ENCODE measurements around the gene CAPN2.
A peak's percentile ranks its signal among the peaks of the same experiment; 100 is the strongest.

CAPN2 gene

GRCh38 chr1:223712194-223712849 lies at the start of gene CAPN2:
Gene CAPN2 (plus strand): TSS chr1:223712539. CDS start chr1:223712641, 102 bp downstream.
- peak; percentile 73 for DNase-seq (ENCODE audit: low spot score)

- no peak for DNase-seq (ENCODE audit: low spot score)
Observed at GRCh38 chr1:223662943-223663342, 49.4 kb upstream of the CAPN2 start.

DNA sequence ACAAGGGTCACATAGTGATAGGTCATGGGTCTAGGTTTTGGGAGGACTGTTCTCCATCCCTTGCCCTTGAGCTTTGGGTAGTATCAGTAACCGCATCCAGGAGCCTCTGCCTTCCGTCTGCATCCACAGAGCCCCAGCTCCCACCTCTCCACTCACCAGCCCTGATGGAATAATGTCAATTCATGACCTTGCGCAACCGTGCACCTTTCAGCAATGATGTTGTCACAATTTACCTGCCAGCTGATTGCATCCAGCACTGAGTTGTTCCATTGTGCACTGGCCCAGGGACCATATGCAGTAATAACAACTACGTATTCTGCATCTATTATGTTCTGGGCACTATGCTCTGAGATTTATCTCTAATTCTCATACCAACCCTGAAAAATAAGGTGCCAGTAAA lies 48.2 kb upstream of the CAPN2 start:
- DNase-seq (ENCODE audit: low spot score) = no peak

DNA sequence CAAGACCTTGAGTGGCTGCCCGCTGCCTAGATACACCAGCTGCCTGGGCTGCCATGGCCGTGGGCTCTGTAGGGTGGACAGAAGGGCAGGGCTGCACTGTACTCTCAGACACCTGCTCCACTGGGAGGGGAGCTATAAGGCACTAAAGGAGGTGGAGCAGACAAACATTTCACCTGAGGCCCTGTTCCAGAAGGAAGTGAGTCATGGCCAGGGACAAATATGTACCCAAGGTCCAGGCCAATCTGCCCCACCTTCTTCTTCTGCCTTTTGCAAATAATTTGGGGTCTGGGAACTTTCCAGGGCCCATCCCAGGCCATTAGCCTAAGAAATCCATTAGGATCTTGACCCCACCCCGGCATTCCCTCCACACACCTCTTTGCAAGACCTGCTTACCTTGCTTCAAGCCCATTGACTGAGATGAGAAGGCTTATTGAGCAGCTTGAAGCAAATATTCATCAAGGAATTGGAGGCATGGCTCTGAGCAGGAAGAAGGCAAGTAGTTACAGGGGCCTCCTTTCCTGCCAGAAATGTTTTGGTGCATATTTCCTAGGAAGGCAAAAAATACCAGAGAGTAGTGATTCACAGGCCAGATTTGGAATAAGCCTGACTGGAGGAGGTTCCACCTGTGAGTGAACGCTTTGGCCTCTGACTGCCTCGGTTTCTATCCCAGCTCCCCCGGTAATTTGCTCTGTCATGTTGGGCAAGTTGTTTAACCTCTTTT lies 46.6 kb upstream of the CAPN2 start, which contains the start of gene CAPN8:
Gene CAPN8 (minus strand): TSS at position 110 of the 721 bp plus-strand sequence. CDS start 55 bp downstream, at position 55.
- DNase-seq (ENCODE audit: low spot score) = no peak

GRCh38 chr1:223667484-223668182 lies 44.7 kb upstream of the CAPN2 start:
- DNase-seq (ENCODE audit: low spot score) = no peak

DNA sequence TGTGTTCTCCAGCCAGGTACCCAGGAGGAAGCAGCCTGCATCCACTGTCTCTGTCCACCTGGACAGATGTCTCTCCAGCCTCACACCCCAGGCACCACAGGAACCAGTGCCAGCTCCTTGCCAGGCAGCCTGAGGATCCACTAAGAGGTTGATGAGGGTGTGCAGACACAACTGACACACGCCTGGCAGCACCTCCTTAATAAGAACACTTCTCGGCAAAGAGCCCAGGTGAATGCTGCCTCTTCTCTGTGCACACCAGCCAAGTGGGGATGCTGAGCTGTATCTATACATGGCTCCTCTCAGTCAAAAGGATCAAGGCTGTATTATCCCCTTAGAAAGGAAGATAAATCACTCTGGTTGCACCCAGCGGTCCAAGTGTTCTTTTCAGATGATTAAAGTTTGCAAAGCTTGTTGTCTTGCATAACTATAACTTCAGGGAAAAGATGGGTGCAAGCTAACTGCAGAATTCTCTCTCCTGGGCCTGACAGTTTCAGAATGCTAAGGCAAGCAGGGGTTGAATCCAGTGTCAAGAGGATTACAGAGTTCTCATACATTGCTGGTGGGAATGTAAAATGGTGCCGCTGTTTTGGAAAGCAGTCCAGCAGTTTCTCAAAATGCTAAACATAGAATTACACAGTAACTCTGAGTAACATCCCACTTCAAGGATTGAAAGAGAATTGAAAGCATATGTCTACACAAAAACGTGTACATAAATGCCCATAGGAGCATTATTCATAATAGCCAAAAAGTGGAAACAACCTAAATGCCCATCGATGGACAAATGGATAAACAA lies 43.1 kb upstream of the CAPN2 start:
- DNase-seq (ENCODE audit: low spot score) = no peak

DNA sequence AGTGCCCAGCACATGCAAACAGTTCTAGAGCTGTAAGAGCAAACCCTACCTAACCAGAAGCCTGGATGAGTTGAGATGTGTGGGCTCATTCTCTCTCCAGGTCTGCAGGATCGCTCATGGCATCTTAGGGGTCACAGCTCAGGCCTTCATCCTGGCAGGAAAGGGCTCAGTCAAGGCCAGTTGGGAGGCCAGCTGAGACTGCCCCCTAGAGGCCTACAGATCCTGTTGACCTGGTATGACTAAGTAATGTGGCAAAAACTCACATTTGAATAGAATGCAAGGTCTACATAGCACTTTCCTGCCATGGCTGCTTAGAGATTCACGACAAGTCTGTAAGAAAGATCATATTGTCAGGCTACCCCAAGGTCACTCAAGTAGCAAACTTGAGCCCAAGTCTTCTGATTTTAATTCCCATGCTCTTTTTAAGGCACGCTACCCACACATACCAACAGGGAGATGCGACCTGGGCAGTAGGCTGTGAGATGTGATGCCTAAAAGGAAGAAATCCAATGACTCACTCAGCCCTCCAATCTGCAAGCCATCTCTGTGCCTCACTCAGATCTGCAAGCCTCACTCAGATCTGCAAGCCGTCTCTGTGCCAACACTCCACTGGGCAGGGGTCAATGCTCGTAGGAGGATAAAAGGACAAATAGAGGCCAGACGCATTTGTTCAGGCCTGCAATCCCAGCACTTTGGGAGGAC lies 41.7 kb upstream of the CAPN2 start:
- DNase-seq (ENCODE audit: low spot score) = peak; percentile 47

- no peak for DNase-seq (ENCODE audit: low spot score)
Observed at GRCh38 chr1:223674119-223674890, 38.0 kb upstream of the CAPN2 start.

GRCh38 chr1:223678841-223679240 lies 33.5 kb upstream of the CAPN2 start:
- no peak for DNase-seq (ENCODE audit: low spot score)

GRCh38 chr1:223680188-223680587 lies 32.2 kb upstream of the CAPN2 start:
- DNase-seq (ENCODE audit: low spot score) = no peak

GRCh38 chr1:223682502-223682901 lies 29.8 kb upstream of the CAPN2 start:
- no peak for DNase-seq (ENCODE audit: low spot score)

- DNase-seq (ENCODE audit: low spot score) = peak; percentile 68
Observed at GRCh38 chr1:223683586-223684487, 28.5 kb upstream of the CAPN2 start.

DNA sequence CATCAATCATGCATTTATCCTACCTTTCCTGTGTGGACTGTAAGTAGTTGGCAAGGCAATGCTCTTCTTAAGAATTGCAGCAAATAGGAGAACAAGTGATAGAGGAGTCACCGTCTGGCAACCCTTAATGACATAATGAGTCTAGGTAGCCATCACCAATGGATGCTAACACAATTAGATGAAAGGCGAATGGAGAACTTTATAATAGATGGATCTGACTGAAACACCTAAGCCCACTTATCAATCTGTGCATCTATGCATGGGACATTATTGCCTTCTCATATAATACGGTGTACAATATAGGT lies 27.9 kb upstream of the CAPN2 start:
- DNase-seq (ENCODE audit: low spot score) = no peak

DNA sequence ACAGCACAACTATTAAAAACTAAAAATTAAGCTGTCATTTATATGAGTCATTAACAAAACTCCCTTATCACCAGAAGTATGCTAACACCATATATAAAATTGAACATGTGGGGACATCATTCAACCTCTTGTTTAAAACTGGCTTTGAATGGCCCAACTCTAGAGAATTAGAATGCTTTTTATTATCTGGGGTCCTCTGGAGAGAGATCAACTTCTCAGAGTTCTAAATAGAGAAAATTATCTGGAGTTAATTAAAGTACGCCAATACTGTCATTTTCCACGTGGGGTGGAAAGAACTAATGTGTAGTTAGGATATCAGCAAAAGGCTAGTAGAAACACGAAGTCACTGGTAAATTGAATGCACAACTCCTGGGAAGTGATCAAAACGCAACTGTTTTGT lies 21.2 kb upstream of the CAPN2 start:
- DNase-seq (ENCODE audit: low spot score) = no peak

DNA sequence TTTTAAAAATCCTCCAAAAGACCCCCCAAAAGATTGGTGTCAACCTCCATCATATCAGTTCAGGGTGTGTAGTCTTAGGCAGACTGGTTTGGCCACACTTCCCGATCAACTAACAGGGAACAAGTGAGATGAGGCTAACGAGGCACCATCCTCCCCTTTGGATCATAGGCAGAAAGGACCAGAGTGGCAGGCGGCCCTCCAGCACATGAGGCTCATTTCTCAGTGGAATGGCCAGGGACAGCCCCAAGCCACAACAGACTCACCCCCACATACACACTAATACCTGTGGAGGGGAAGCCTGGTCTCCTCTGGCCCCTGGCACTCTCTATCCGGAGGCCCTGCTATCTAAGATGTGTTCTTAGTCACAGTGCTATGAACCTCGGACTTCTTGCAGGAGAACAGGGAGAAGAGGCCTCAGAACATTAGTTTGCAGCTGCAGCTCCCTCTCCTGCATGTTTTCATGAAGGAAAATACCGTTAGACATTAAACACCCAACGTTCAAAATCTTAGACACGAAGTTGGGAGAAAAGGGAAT lies 17.3 kb upstream of the CAPN2 start:
- no peak for DNase-seq (ENCODE audit: low spot score)

DNA sequence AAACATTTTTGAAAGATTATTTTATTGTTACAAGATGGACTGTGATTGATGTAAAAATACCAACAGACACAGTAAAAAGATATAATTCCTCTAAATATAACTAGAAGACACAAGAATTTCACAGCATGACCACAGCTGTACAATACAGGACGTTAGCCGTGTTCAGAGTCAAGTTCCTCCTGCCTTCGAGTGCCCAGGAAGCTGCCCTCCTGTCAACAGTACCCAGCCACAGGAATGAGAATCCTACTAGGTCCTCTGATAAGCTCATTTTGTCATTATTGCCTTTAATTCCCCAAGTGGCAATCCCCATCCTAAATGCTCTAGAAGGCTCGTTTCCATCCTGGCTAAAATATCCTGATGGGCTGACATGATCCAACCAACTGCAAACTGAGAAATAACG lies 16.4 kb upstream of the CAPN2 start:
- no peak for DNase-seq (ENCODE audit: low spot score)

DNA sequence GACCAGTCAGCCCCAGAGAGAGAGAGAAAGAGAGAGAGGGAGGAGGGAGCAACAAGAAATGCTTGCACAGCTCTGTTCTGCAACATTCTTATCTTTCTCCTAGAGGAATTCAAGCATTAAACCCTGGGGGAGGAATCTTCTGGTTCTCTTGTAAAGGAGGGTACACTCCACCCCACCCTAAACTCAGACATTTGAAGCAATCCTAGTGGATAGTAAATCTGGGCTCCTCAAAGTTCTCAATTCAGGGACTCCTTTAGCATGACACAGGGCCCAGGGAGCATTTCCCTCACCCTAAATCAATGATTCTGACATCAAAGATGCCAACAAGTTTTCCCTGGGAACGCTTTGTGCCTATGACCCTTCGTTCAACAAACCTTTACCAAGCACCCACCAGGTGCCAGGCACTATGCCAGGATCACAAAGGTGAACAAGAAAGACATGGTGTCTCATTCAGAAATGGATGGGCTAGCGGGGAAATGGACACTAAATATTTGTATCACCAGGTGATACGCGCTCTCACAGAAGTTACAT lies 11.9 kb upstream of the CAPN2 start:
- no peak for DNase-seq (ENCODE audit: low spot score)

- peak; percentile 91 for DNase-seq (ENCODE audit: low spot score)
Observed at GRCh38 chr1:223700942-223701637, 11.2 kb upstream of the CAPN2 start.
